Naive thymus-derived CD8-positive, alpha-beta T cell (primary cell): Measurements from ENCODE around the gene POLR2H. TPM values are rescaled to one million over a fixed set of nuclear protein-coding genes. Genes with fewer than 3 reads are reported as not detected.

Source experiments
- ATAC-seq, 2 donors: fragments of 150-1000 bp; cut with Tn5 transposase in 1 of 2; sonication (Bioruptor Pico), chemical (Tn5 transposase) in 1 of 2; 1 replicate in 1 of 2; 2 replicates in 1 of 2; pipeline ENCODE4 v1.10.0; 2021; ENCODE audit warnings: mild to moderate bottlenecking in 2 of 2, moderate library complexity in 2 of 2
- POLR2A ChIA-PET: fragments of 350-600 bp; sonication (Branson Sonifier 250); formaldehyde crosslinking; loops from one replicate; lab custom pipeline; 2021; ENCODE audit warnings: antibody characterized with exemption; lab: Charles Lee
- DNase-seq, 10 donors: peaks; one replicate each; pipeline versions ENCODE4 v3.0.0 to v3.0.0-alpha.2; 2020 to 2022
- H3K27ac Mint-ChIP-seq, 10 donors: one replicate each; pipeline ENCODE4 v1.8.0; 2020 to 2022; ENCODE audit warnings: mild to moderate bottlenecking in 10 of 10, mixed read lengths in 10 of 10, moderate library complexity in 4 of 10, inconsistent platforms in 1 of 10
- H3K27me3 Mint-ChIP-seq, 5 donors: one replicate each; pipeline ENCODE4 v1.8.0; 2021 to 2022; ENCODE audit warnings: mixed read lengths in 5 of 5
- H3K36me3 Mint-ChIP-seq, 3 donors: one replicate each; pipeline ENCODE4 v1.8.0; 2020 to 2022; ENCODE audit warnings: mixed read lengths in 3 of 3, mild to moderate bottlenecking in 2 of 3, inconsistent platforms in 1 of 3
- H3K4me1 Mint-ChIP-seq, 4 donors: one replicate each; pipeline ENCODE4 v1.8.0; 2021 to 2022; ENCODE audit warnings: mixed read lengths in 4 of 4
- H3K4me3 Mint-ChIP-seq, 10 donors: one replicate each; pipeline ENCODE4 v1.8.0; 2020 to 2022; ENCODE audit warnings: mild to moderate bottlenecking in 10 of 10, mixed read lengths in 10 of 10, moderate library complexity in 6 of 10, inconsistent platforms in 1 of 10
- H3K9me3 Mint-ChIP-seq, 9 donors: one replicate each; pipeline ENCODE4 v1.8.0; 2020 to 2022; ENCODE audit warnings: mixed read lengths in 9 of 9, mild to moderate bottlenecking in 3 of 9, inconsistent platforms in 1 of 9, moderate library complexity in 1 of 9
- polyA plus RNA-seq, 3 donors: library from polyadenylated mRNA; unstranded; fragments of 300-500 nt; fragmentation: Illumina TruSeq; gene quantifications; one replicate each; pipeline ENCODE4 v1.2.3, GENCODE V29; 2021
- total RNA-seq, 8 experiments: library from RNA in 2 of 8; stranded (reverse) in 2 of 8; gene quantifications; one replicate each; pipeline ENCODE4 v1.2.3 and lab custom pipeline; 2021 to 2026

POLR2H gene
- total and polyA plus RNA-seq, 5 experiments from 2014 or later, result 58.0 to 81.6 (median 60.9) TPM

GRCh38 chr3:184387174-184387714, 25.7 kb downstream of the POLR2H start:
- Mint-ChIP-seq H3K27me3 (peaks cover 15 to 67% (median 35%) of the 10 kb centered on the region in 5 donors), H3K36me3 (no peaks in the 10 kb centered on the region), H3K27ac (no peak overlapping the region), H3K9me3 (no peaks in the 10 kb centered on the region), H3K4me3 (no peak overlapping the region), H3K4me1 (peaks cover 0 to 3% (median 0%) of the 10 kb centered on the region in 4 donors)
- DNase-seq, result no peak
- ATAC-seq, result no peak
- POLR2A ChIA-PET, result no interaction called here

- POLR2A ChIA-PET, result no interaction called here
- Mint-ChIP-seq H3K36me3 (no peaks in the 10 kb centered on the region), H3K4me3 (no peak overlapping the region), H3K27ac (no peak overlapping the region), H3K9me3 (no peaks in the 10 kb centered on the region), H3K27me3 (peaks cover 14 to 56% (median 30%) of the 10 kb centered on the region in 5 donors), H3K4me1 (peaks cover 0 to 1% (median 0%) of the 10 kb centered on the region in 4 donors)
- ATAC-seq, result no peak
- no peak for DNase-seq
Observed at GRCh38 chr3:184388164-184388935, 26.8 kb downstream of the POLR2H start.

- no peak for DNase-seq
- Mint-ChIP-seq H3K4me1 (peaks cover 0 to 1% (median 0%) of the 10 kb centered on the region in 4 donors), H3K36me3 (no peaks in the 10 kb centered on the region), H3K27ac (no peak overlapping the region), H3K27me3 (peaks cover 14 to 51% (median 29%) of the 10 kb centered on the region in 5 donors), H3K4me3 (no peak overlapping the region), H3K9me3 (no peaks in the 10 kb centered on the region)
- POLR2A ChIA-PET, result no interaction called here
- ATAC-seq, result no peak
Observed at GRCh38 chr3:184388936-184389230, 27.4 kb downstream of the POLR2H start.

GRCh38 chr3:184389384-184389783, 27.9 kb downstream of the POLR2H start:
- Mint-ChIP-seq H3K9me3 (no peaks in the 10 kb centered on the region), H3K36me3 (no peaks in the 10 kb centered on the region), H3K27ac (peak overlapping the region in 2 of 10 donors; percentile 29 to 66), H3K27me3 (peaks cover 9 to 46% (median 24%) of the 10 kb centered on the region in 5 donors), H3K4me1 (peaks cover 0 to 1% (median 0%) of the 10 kb centered on the region in 4 donors), H3K4me3 (no peak overlapping the region)
- no peak for DNase-seq
- no peak for ATAC-seq
- POLR2A ChIA-PET, result no interaction called here

GRCh38 chr3:184389935-184390528, 28.5 kb downstream of the POLR2H start:
- no peak overlapping the region for H3K4me3 Mint-ChIP-seq
- POLR2A ChIA-PET, result no interaction called here
- DNase-seq, result no peak
- H3K36me3 Mint-ChIP-seq, result no peaks in the 10 kb centered on the region
- no peak for ATAC-seq
- H3K27ac Mint-ChIP-seq, result peak overlapping the region in 3 of 10 donors; percentile 29 to 76 (median 66)
- H3K27me3 Mint-ChIP-seq, result peaks cover 7 to 39% (median 18%) of the 10 kb centered on the region in 5 donors
- H3K9me3 Mint-ChIP-seq, result no peaks in the 10 kb centered on the region
- peaks cover 0 to 1% (median 0%) of the 10 kb centered on the region in 4 donors for H3K4me1 Mint-ChIP-seq

- H3K4me3 Mint-ChIP-seq, result no peak overlapping the region
- H3K27me3 Mint-ChIP-seq, result peaks cover 4 to 28% (median 13%) of the 10 kb centered on the region in 5 donors
- no peaks in the 10 kb centered on the region for H3K36me3 Mint-ChIP-seq
- no peak for ATAC-seq
- DNase-seq, result no peak
- POLR2A ChIA-PET, result no interaction called here
- no peaks in the 10 kb centered on the region for H3K9me3 Mint-ChIP-seq
- no peak overlapping the region for H3K27ac Mint-ChIP-seq
- peaks cover 0 to 1% (median 0%) of the 10 kb centered on the region in 4 donors for H3K4me1 Mint-ChIP-seq
Observed at GRCh38 chr3:184391266-184391665, 29.8 kb downstream of the POLR2H start.

- no peaks in the 10 kb centered on the region for H3K9me3 Mint-ChIP-seq
- H3K4me3 Mint-ChIP-seq, result no peak overlapping the region
- peaks cover 7 to 25% (median 8%) of the 10 kb centered on the region in 5 donors for H3K27me3 Mint-ChIP-seq
- peaks cover 0 to 1% (median 0%) of the 10 kb centered on the region in 4 donors for H3K4me1 Mint-ChIP-seq
- no peak overlapping the region for H3K27ac Mint-ChIP-seq
- no peaks in the 10 kb centered on the region for H3K36me3 Mint-ChIP-seq
- DNase-seq, result no peak
- POLR2A ChIA-PET, result no interaction called here
- ATAC-seq, result no peak
Observed at GRCh38 chr3:184395320-184395660, 33.8 kb downstream of the POLR2H start.

GRCh38 chr3:184399410-184399809, 37.9 kb downstream of the POLR2H start:
- no peak overlapping the region for H3K27ac Mint-ChIP-seq
- H3K4me3 Mint-ChIP-seq, result no peak overlapping the region
- no peaks in the 10 kb centered on the region for H3K36me3 Mint-ChIP-seq
- H3K4me1 Mint-ChIP-seq, result no peaks in the 10 kb centered on the region
- no peak for ATAC-seq
- peaks cover 5 to 37% (median 19%) of the 10 kb centered on the region in 5 donors for H3K27me3 Mint-ChIP-seq
- DNase-seq, result no peak
- POLR2A ChIA-PET, result no interaction called here
- no peaks in the 10 kb centered on the region for H3K9me3 Mint-ChIP-seq

GRCh38 chr3:184405075-184406030, 43.8 kb downstream of the POLR2H start:
- Mint-ChIP-seq H3K9me3 (no peaks in the 10 kb centered on the region), H3K36me3 (no peaks in the 10 kb centered on the region), H3K4me1 (peaks cover 0 to 2% (median 0%) of the 10 kb centered on the region in 4 donors), H3K27me3 (peaks cover 3 to 22% (median 13%) of the 10 kb centered on the region in 5 donors), H3K4me3 (no peak overlapping the region), H3K27ac (peak overlapping the region in 2 of 10 donors; percentile 18 to 41)
- DNase-seq (no peak), ATAC-seq (no peak)
- POLR2A ChIA-PET, result no interaction called here

- POLR2A ChIA-PET, result no interaction called here
- Mint-ChIP-seq H3K36me3 (no peaks in the 10 kb centered on the region), H3K9me3 (no peaks in the 10 kb centered on the region), H3K27me3 (peaks cover 0 to 8% (median 1%) of the 10 kb centered on the region in 5 donors), H3K27ac (peak overlapping the region in 1 of 10 donors; percentile 11), H3K4me1 (peaks cover 0 to 3% (median under 1%) of the 10 kb centered on the region in 4 donors), H3K4me3 (no peak overlapping the region)
- DNase-seq, result no peak
- no peak for ATAC-seq
Observed at GRCh38 chr3:184409331-184409926, 47.9 kb downstream of the POLR2H start.

- H3K4me3 Mint-ChIP-seq, result no peak overlapping the region
- peaks cover 0 to 3% (median under 1%) of the 10 kb centered on the region in 4 donors for H3K4me1 Mint-ChIP-seq
- no peaks in the 10 kb centered on the region for H3K9me3 Mint-ChIP-seq
- DNase-seq (no peak), ATAC-seq (no peak)
- POLR2A ChIA-PET, result no interaction called here
- no peaks in the 10 kb centered on the region for H3K36me3 Mint-ChIP-seq
- H3K27ac Mint-ChIP-seq, result no peak overlapping the region
- peaks cover 0 to 8% (median 1%) of the 10 kb centered on the region in 5 donors for H3K27me3 Mint-ChIP-seq
Observed at GRCh38 chr3:184409946-184410500, 48.5 kb downstream of the POLR2H start.
